Activated CD4-positive, alpha-beta T cell treated with anti-CD3 and anti-CD28 coated beads, Interleukin-2, amount 50 U/mL, for 24 hours (primary cell): ENCODE measurements around the gene NCOR1.
"Not testable (repeated sequence)": the region's sequence is repeated elsewhere in the genome, so short reads cannot be mapped to it uniquely, and the experiment has no call there.

Source experiments
- DNase-seq, 2 donors: peaks; one replicate each; pipeline ENCODE4 v3.0.0-alpha.2; 2020; ENCODE audit warnings: low read depth in 1 of 2, low spot score in 1 of 2

Gene NCOR1

GRCh38 chr17:16215273-16215964 lies at the start of gene NCOR1:
NCOR1 (minus strand) TSS chr17:16215534; CDS start chr17:16194569, 20,965 bp downstream.
- DNase-seq, result peak; percentile 75 to 83

- DNase-seq, result no peak
These were observed 46.9 kb upstream of the NCOR1 start for GRCh38 chr17:16262201-16262600.

GRCh38 chr17:16261049-16261448 lies 45.7 kb upstream of the NCOR1 start:
- no peak for DNase-seq

GRCh38 chr17:16259926-16260325 lies 44.6 kb upstream of the NCOR1 start:
- DNase-seq, result no peak

- no peak for DNase-seq
These were observed 43.6 kb upstream of the NCOR1 start for GRCh38 chr17:16258901-16259300.

GRCh38 chr17:16255481-16255921 lies 40.2 kb upstream of the NCOR1 start:
- DNase-seq, result no peak

GRCh38 chr17:16254773-16255400 lies 39.6 kb upstream of the NCOR1 start:
- no peak for DNase-seq

- DNase-seq, result no peak
These were observed 36.2 kb upstream of the NCOR1 start for GRCh38 chr17:16251556-16251955.

- no peak for DNase-seq
These were observed 35.7 kb upstream of the NCOR1 start for GRCh38 chr17:16251043-16251442.

- DNase-seq, result no peak
These were observed 35.3 kb upstream of the NCOR1 start for GRCh38 chr17:16250635-16251034.

- no peak for DNase-seq
These were observed 32.3 kb upstream of the NCOR1 start for GRCh38 chr17:16247586-16247984.

GRCh38 chr17:16243801-16244567 lies 28.6 kb upstream of the NCOR1 start:
- DNase-seq, result no peak

- no peak for DNase-seq
These were observed 28.1 kb upstream of the NCOR1 start for GRCh38 chr17:16243385-16243784.

- DNase-seq, result no peak
These were observed 26.6 kb upstream of the NCOR1 start for GRCh38 chr17:16241906-16242399.

GRCh38 chr17:16239931-16240330 lies 24.6 kb upstream of the NCOR1 start:
- DNase-seq, result no peak

- DNase-seq, result no peak
These were observed 17.1 kb upstream of the NCOR1 start for GRCh38 chr17:16232391-16232790.

GRCh38 chr17:16229912-16230561 lies 14.7 kb upstream of the NCOR1 start:
- not testable (repeated sequence) for DNase-seq

GRCh38 chr17:16222406-16222805 lies 7.1 kb upstream of the NCOR1 start:
- no peak for DNase-seq

GRCh38 chr17:16217002-16217635 lies 1.8 kb upstream of the NCOR1 start, which contains the start of gene PIGL:
PIGL (plus strand) TSS chr17:16217210; CDS start chr17:16217227, 17 bp downstream.
- DNase-seq, result peak; percentile 80 to 90

GRCh38 chr17:16216341-16217001 lies 1.1 kb upstream of the NCOR1 start:
- DNase-seq, result not testable (repeated sequence)
